Neuron (in vitro differentiated cells): ENCODE results near the gene PPM1F.
"Not testable (repeated sequence)": the region's sequence is repeated elsewhere in the genome, so short reads cannot be mapped to it uniquely, and the experiment has no call there.

Source experiments
- H2AFZ ChIP-seq: one replicate; pipeline ENCODE4 v1.6.1; 2013; ENCODE audit warnings: low read depth, mild to moderate bottlenecking, inconsistent platforms, low read length, moderate library complexity
- H3K27me3 ChIP-seq: one replicate; pipeline ENCODE4 v1.6.1; 2013; ENCODE audit warnings: low read length; ENCODE audit not compliant: insufficient read depth
- H3K36me3 ChIP-seq: one replicate; pipeline ENCODE4 v1.6.1; 2013; ENCODE audit warnings: low read length; ENCODE audit not compliant: insufficient read depth
- H3K4me1 ChIP-seq: one replicate; pipeline ENCODE4 v1.6.1; 2013; ENCODE audit warnings: low read length; ENCODE audit not compliant: insufficient read depth
- H3K4me3 ChIP-seq: 2 replicates; pipeline ENCODE4 v1.5.1; 2013; ENCODE audit warnings: mild to moderate bottlenecking, low read length, moderate library complexity
- H3K9me3 ChIP-seq: one replicate; pipeline ENCODE4 v1.6.1; 2013; ENCODE audit warnings: low read length

The PPM1F gene

GRCh38 chr22:21910367-21910766 is 42.3 kb downstream of the PPM1F start:
- not testable (repeated sequence) for H2AFZ ChIP-seq, H3K9me3 ChIP-seq, H3K4me1 ChIP-seq, H3K4me3 ChIP-seq, H3K36me3 ChIP-seq, H3K27me3 ChIP-seq

- H3K4me3 ChIP-seq: no peak overlapping the region
- H3K4me1 ChIP-seq: no peaks in the 10 kb centered on the region
- H3K9me3 ChIP-seq: no peaks in the 10 kb centered on the region
- H3K27me3 ChIP-seq: no peaks in the 10 kb centered on the region
- no peak overlapping the region for H2AFZ ChIP-seq
- no peaks in the 10 kb centered on the region for H3K36me3 ChIP-seq
Observed at GRCh38 chr22:21909871-21910270, 42.8 kb downstream of the PPM1F start.

GRCh38 chr22:21907638-21908522 is 44.8 kb downstream of the PPM1F start:
- Histone ChIP-seq H3K36me3 (no peaks in the 10 kb centered on the region), H2AFZ (no peak overlapping the region), H3K9me3 (no peaks in the 10 kb centered on the region), H3K4me1 (no peaks in the 10 kb centered on the region), H3K27me3 (no peaks in the 10 kb centered on the region), H3K4me3 (no peak overlapping the region)

- not testable (repeated sequence) for H2AFZ ChIP-seq, H3K9me3 ChIP-seq, H3K4me3 ChIP-seq
Observed at GRCh38 chr22:21905234-21905633, 47.4 kb downstream of the PPM1F start.

GRCh38 chr22:21904250-21904789 is 48.3 kb downstream of the PPM1F start:
- H3K4me1 ChIP-seq: no peaks in the 10 kb centered on the region
- no peaks in the 10 kb centered on the region for H3K27me3 ChIP-seq
- H3K36me3 ChIP-seq: no peaks in the 10 kb centered on the region
- no peak overlapping the region for H2AFZ ChIP-seq
- no peak overlapping the region for H3K4me3 ChIP-seq
- no peaks in the 10 kb centered on the region for H3K9me3 ChIP-seq

More at GRCh38 chr22:21905234-21905633, 47.4 kb downstream of the PPM1F start:
- H3K36me3 ChIP-seq, H3K27me3 ChIP-seq, H3K4me1 ChIP-seq: not testable (repeated sequence)

GRCh38 chr22:21903283-21903682 is 49.4 kb downstream of the PPM1F start:
- Histone ChIP-seq H3K27me3 (no peaks in the 10 kb centered on the region), H3K4me1 (no peaks in the 10 kb centered on the region), H3K36me3 (no peaks in the 10 kb centered on the region), H2AFZ (no peak overlapping the region), H3K9me3 (no peaks in the 10 kb centered on the region), H3K4me3 (no peak overlapping the region)

- no peaks in the 10 kb centered on the region for H3K36me3 ChIP-seq
- no peak overlapping the region for H2AFZ ChIP-seq
- H3K9me3 ChIP-seq: no peaks in the 10 kb centered on the region
- no peak overlapping the region for H3K4me3 ChIP-seq
- H3K27me3 ChIP-seq: no peaks in the 10 kb centered on the region
- no peaks in the 10 kb centered on the region for H3K4me1 ChIP-seq
Observed at GRCh38 chr22:21902296-21903087, 50.2 kb downstream of the PPM1F start.

GRCh38 chr22:21898354-21898896 is 54.2 kb downstream of the PPM1F start:
- Histone ChIP-seq H3K36me3 (no peaks in the 10 kb centered on the region), H3K9me3 (no peaks in the 10 kb centered on the region), H2AFZ (no peak overlapping the region), H3K27me3 (no peaks in the 10 kb centered on the region), H3K4me1 (no peaks in the 10 kb centered on the region), H3K4me3 (no peak overlapping the region)

GRCh38 chr22:21896951-21897513 is 55.6 kb downstream of the PPM1F start:
- H3K27me3 ChIP-seq: no peaks in the 10 kb centered on the region
- H3K9me3 ChIP-seq: no peaks in the 10 kb centered on the region
- H3K4me3 ChIP-seq: no peak overlapping the region
- no peaks in the 10 kb centered on the region for H3K4me1 ChIP-seq
- no peak overlapping the region for H2AFZ ChIP-seq
- no peaks in the 10 kb centered on the region for H3K36me3 ChIP-seq

GRCh38 chr22:21896275-21896674 is 56.4 kb downstream of the PPM1F start:
- not testable (repeated sequence) for H2AFZ ChIP-seq, H3K4me1 ChIP-seq, H3K4me3 ChIP-seq, H3K9me3 ChIP-seq, H3K36me3 ChIP-seq, H3K27me3 ChIP-seq

- H3K9me3 ChIP-seq: no peaks in the 10 kb centered on the region
- H3K36me3 ChIP-seq: no peaks in the 10 kb centered on the region
Observed at GRCh38 chr22:21894799-21895198, 57.8 kb downstream of the PPM1F start.

GRCh38 chr22:21889251-21889990 is 63.2 kb downstream of the PPM1F start:
- Histone ChIP-seq H2AFZ (no peak overlapping the region), H3K9me3 (no peaks in the 10 kb centered on the region), H3K4me1 (peaks cover 4% of the 10 kb centered on the region), H3K36me3 (no peaks in the 10 kb centered on the region), H3K27me3 (no peaks in the 10 kb centered on the region), H3K4me3 (no peak overlapping the region)

More at GRCh38 chr22:21894799-21895198, 57.8 kb downstream of the PPM1F start:
- Histone ChIP-seq H2AFZ (no peak overlapping the region), H3K27me3 (no peaks in the 10 kb centered on the region), H3K4me3 (no peak overlapping the region), H3K4me1 (peaks cover under 1% of the 10 kb centered on the region)
